HG03103 (cell line): ENCODE measurements around the gene RGS6.

Experiments
- ATAC-seq: cut with Tn5 transposase; IDR thresholded peaks from one replicate; pipeline ENCODE4 v1.9.1; 2021; ENCODE audit warnings: low read depth; ENCODE audit not compliant: unreplicated experiment

RGS6 gene

GRCh38 chr14:72063761-72064282 is 131.6 kb downstream of the RGS6 start:
- ATAC-seq = no peak

- ATAC-seq = no peak
Observed at GRCh38 chr14:72064501-72064900, 132.3 kb downstream of the RGS6 start.

DNA sequence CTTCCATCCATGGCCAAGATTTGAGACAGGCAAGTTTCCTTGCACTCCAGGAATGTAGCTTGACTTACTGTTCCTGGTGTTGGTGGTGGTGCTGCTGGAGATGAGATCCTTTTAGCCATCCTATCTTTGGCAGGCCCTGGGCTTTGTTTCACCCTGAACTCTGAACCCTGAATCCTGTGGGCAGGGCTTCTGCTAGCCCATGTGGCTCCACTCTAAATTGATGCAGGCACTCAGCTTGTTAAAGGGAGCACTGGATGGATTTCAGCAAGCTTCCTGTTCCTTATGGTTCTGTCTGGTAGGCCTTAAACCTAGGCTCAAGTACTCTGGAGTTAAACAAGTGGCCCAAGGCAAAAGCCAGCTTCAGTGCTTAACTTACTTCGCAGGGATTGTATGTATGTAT is 138.2 kb downstream of the RGS6 start:
- no peak for ATAC-seq

DNA sequence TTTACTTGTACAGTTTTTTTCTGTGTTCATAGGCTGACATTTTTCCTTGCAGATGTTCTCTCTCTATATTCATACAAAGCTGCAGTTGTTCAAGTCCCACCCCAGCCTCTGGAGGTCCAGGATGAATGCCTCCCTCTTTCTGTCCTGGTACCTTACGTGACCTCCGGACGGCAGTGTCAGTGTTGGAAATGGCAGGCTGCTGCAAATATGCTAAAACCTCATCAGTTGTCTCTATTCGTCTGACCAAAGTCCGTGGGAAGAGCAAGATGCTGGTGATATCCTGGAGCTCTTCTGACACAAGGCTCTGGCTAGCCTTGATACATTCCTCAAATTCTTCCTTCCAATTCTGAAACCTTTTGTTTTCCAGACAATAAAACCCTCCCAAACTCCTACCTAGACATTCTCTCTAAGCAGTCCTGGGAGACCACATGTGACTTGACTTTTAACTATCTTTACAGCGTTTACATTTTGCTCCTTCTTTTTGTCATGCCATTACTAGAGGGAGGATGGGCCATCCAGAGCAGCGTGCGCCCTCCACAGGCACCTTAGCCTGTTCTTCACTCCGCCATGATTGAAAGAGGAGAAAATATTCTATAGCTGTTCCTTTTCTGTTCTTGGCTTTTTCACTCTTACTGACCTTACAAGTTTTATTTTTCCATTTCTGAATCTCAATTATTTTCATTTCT is 143.6 kb downstream of the RGS6 start:
- no peak for ATAC-seq

DNA sequence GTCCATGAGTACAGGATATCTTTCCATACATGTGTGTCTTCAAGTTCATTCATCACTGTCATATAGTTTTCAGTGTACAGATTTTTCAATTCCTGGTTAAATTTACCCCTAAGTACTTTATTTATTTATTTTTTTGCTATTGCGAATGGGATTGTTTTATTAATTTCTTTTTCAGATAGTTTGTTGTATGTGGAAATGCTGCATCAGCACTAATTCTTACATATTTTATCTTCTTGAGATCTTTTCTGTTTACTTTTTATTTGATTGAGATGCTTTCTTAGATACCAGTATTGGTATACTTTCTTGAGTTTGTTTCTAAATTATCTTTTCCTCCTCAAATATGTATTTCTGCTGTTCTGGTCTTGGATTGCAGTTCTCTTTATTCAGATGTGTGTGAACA is 148.9 kb downstream of the RGS6 start:
- no peak for ATAC-seq

DNA sequence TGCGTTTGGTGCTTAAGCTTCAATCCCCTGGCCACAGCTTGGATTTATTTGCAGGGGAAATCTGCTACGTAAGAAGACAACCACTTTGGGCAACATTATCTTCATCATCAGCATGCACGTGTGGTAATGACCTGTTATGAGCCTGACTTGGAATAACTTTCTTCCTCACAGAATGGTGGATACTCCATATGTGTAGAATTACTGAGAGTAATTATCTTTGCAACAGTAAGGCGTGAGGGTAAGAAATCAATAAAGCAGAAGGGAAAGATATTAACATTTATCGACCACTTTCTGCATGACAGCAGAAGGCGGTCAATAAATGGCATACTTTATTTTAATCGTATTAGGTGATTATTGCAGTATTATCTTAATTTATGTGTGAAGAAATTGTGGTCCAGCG is 152.7 kb downstream of the RGS6 start:
- no peak for ATAC-seq

DNA sequence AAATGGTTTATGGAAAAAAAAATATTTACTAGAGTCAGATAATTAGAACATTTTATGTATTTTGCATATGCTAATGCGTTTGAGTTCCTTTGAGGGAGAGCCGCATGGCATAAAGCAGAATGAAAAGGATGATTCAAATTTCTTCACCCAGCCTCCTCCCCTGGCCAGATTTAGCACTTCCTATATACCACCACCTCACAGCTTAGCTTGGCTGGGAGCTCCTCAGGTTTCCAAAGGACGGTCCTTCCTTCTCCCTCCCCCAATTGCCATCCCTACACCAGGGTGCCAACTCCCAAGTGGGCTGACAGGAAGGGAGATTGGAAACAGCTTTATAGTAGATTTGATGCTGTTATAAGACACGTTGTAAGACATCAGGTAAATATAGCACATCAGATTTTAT is 157.4 kb downstream of the RGS6 start:
- no peak for ATAC-seq

GRCh38 chr14:72094844-72095582 is 162.8 kb downstream of the RGS6 start:
- no peak for ATAC-seq

DNA sequence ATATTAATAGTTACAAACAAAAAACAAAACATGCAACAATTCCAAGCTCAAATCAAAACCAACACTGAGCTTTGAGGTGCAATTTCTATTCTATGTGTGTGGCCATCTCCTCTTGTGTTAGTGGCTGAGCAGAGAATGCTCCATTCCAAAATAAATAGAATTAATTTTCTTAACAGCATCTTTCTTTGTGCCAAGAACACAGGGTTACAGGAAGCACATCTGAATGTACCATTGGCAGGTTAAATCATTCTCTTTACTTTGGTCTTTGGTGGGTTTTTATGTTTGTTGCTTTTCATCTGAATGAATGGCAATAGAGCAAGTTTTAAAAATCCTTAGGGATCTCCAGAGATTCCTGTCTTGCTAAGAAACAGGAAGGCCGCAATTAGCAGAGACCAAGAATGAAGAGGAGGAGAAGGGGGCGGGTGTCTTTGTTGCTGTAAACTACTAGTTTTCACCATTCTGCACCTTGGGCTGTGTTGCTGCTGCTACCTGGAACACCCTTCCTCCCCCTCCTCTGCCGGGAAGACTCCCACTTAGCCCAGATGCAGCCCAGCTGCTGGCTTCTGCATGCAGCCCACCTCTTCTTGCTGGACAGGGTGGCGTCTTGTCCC is 165.0 kb downstream of the RGS6 start:
- no peak for ATAC-seq

DNA sequence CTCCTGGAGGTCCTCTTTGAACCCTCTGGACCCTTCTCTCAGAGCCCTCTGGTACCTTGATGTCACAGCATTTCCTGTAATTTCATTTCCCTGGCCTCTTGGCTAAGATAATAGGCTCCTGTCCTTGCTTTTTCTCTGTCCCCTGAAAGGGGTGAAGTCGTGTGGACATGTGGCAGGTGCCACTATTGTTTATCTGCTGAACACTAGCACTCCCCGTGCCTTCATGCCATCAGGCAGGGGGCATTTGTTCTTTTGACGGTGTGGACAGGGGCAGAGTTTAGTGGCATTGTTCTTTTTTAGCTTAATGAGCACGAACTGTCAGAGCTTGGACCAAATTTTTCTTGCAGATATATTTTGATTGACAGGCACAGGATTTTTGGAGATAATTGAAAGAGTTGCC is 166.0 kb downstream of the RGS6 start:
- no peak for ATAC-seq

- no peak for ATAC-seq
Observed at GRCh38 chr14:72099566-72099965, 167.3 kb downstream of the RGS6 start.

- no peak for ATAC-seq
Observed at GRCh38 chr14:72104011-72104613, 171.9 kb downstream of the RGS6 start.

DNA sequence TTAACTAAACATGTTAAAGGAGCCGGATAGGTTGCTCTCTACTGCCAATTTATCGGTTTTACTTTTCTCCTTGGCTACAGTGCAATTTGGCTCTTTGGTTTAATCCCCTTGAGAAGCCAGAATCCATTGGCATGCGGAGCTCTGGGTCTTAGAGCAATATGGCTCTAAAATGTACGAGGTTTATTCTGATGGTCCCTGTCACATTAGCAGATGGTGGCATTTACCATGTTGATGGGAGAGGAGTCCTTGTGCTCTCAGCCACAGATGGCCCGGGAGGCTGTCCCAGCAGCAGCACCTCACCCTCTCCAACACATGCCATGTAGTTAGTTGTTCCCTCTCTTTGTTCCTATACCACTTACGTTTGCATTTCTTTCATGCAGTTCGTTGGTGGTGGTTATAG is 179.7 kb downstream of the RGS6 start:
- ATAC-seq = no peak

GRCh38 chr14:72118841-72119240 is 186.6 kb downstream of the RGS6 start:
- ATAC-seq = no peak

GRCh38 chr14:72120315-72120714 is 188.1 kb downstream of the RGS6 start:
- no peak for ATAC-seq

DNA sequence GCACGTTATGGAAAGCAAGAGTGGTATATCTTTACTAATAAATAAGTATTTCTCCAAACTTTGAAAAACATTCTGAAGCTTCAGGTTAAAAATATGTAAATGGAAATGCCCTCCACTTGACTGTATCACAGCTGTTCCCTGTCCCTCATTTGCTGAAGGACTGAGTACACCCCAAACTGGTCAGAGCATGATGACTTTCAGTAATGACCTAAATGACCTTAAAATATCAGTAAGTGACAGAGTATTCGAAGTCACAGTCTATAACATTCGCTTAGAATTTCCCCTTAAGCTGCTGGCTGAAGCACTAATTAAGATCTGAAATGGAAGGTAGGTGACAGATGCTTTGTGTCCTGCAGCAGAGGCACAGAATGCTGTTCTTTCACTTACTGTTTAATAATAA is 191.5 kb downstream of the RGS6 start:
- ATAC-seq = no peak

GRCh38 chr14:72124171-72124570 is 191.9 kb downstream of the RGS6 start:
- no peak for ATAC-seq

- no peak for ATAC-seq
Observed at GRCh38 chr14:72126091-72126490, 193.9 kb downstream of the RGS6 start.

GRCh38 chr14:72126561-72126960 is 194.3 kb downstream of the RGS6 start:
- no peak for ATAC-seq

DNA sequence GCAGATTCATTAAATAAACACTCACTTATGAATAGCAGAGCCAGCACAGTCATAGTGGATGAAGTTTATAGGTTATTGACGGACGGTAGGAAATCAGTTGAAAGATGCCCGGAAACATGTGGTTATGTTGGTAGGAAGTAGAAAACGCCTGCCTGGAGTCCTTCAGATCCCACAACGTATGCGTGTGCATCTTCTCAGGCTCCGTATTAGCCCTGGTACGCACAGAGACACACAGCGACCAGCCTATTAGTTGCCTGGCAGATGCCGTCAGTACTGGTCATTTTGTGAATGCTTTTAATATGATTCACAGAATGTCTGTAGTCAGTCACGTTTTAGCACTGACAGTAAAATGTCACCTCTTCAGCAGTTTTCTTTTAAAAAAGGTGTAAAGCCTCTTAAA is 196.4 kb downstream of the RGS6 start:
- ATAC-seq = no peak

DNA sequence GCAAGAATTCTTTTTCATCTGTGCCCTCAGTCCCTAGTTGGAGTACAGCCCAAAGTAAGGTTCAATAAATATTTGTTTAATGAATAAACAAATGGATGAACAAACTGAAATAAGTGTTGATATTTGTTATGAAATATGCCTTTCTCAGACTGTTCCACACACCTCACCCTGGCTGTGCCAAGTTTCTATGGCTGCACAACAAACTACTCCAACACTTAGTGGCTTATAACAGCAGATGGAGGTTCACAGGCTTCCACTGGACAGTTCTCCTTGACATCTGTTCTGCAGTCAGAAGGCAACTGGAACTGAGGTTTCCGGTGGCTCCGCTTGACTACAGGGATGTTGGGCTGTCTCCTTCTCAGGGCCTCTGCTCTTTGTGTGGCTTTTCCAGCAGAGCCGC is 197.1 kb downstream of the RGS6 start:
- no peak for ATAC-seq
